Mononuclear cell (primary cell): ENCODE data around the gene TLK2. TPM values are rescaled to one million over a fixed set of nuclear protein-coding genes. Genes with fewer than 3 reads are reported as not detected.
"Not testable (repeated sequence)": the region's sequence is repeated elsewhere in the genome, so short reads cannot be mapped to it uniquely, and the experiment has no call there.

ENCODE experiments used
- H3K27me3 ChIP-seq: 2 replicates; pipeline ENCODE4 v1.6.0; 2011; ENCODE audit warnings: low read length, control low read depth; ENCODE audit not compliant: insufficient read depth
- H3K4me1 ChIP-seq: 2 replicates; pipeline ENCODE4 v1.5.1; 2011; ENCODE audit warnings: mild to moderate bottlenecking, low read length, control low read depth; ENCODE audit not compliant: insufficient read depth
- H3K4me3 ChIP-seq: 2 replicates; pipeline ENCODE4 v1.5.1; 2011; ENCODE audit warnings: mild to moderate bottlenecking, low read length, moderate library complexity
- H3K9me3 ChIP-seq: 2 replicates; pipeline ENCODE4 v1.5.1; 2011; ENCODE audit warnings: low read depth, mild to moderate bottlenecking, control low read depth, low read length
- total RNA-seq: library from RNA; depleted of rRNA; stranded (reverse); fragments of >200 nt; gene quantifications from one replicate; pipeline ENCODE4 v1.2.3, GENCODE V29; 2012

The TLK2 gene
- total RNA-seq, 1 donor = 69.5 TPM

DNA sequence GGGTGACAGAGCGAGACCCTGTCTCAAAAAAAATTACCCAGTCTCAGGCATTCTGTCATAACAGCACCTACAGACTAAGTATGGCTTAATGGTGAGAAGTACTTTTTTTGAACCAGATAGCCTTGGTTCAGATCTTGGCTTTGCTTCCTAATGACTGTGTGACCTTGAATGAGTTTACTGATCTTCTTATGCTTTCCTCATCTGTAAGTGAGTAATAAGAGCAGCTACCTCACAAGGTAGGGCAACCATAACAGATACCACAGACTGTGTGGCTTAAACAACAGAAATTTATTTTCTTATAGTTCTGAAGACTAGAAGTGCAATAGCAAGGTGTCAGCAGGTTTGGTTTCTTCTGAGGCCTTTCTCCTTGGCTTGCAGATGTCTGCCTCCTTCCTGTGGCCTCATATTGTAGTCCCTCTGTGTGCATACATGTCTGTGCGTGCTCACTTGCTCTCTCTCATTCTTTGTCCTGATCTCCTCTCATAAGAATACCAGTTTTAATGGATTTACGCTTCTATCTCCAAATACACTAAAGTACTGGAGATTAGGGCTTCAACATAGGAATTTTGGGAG, 31.7 kb downstream of the TLK2 start:
- H3K27me3 ChIP-seq, H3K4me3 ChIP-seq, H3K9me3 ChIP-seq, H3K4me1 ChIP-seq: not testable (repeated sequence)

DNA sequence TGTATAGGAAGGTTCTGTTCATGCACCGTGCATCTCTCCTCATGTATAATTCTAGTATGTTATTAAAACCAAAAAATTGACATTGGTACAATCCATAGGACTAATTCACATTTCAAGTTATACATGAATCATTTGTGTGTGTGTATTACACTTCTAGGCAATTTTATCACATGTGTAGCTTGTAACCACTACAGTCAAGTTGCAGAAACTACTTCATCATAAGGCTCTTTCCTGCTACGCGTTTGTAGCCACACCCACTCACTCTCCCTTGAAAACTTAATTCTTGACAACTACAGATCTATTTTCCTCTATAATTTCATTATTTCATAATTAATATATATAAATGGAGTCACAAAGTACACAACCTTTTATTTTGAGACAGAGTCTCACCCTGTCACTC, 32.4 kb downstream of the TLK2 start:
- H3K9me3 ChIP-seq, H3K27me3 ChIP-seq, H3K4me1 ChIP-seq, H3K4me3 ChIP-seq: not testable (repeated sequence)

DNA sequence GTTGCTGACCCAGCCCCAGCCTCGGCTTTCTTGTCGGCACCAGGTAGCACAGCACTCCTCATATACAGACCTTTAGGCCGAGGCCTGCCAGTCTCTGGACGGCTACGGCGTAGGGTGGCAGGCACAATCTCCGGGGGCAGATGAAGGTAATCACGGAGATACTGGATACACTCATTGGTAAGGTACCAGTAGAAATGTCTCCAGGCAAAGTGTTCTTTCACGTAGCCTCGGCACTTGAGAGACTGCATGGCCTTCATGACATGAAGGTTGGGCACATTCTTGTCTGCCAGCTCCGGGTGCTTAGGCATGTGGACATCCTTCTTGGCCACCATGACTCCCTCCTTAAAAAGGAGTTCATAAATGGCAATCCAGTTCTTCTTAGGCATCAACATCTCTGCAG, 37.8 kb downstream of the TLK2 start:
- not testable (repeated sequence) for H3K27me3 ChIP-seq, H3K4me3 ChIP-seq, H3K4me1 ChIP-seq, H3K9me3 ChIP-seq

DNA sequence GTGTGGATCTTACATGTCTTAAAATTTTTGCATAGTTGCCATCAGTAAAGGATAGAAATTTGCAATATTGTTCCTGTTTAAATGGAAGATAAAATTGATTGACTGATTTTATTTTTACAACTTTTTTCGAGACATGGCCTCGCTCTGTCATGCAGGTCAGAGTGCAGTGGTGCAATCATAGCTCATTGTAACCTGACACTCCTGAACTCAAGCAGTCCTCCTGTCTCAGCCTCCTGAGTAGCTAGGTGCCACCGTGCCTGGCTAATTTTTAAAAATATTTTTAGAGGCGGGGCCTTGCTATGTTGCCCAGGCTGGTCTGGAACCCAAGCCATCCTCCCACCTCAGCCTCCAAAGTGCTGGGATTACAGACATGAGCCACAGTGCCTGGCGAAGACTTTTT, 42.7 kb downstream of the TLK2 start:
- not testable (repeated sequence) for H3K9me3 ChIP-seq, H3K4me3 ChIP-seq, H3K4me1 ChIP-seq, H3K27me3 ChIP-seq

DNA sequence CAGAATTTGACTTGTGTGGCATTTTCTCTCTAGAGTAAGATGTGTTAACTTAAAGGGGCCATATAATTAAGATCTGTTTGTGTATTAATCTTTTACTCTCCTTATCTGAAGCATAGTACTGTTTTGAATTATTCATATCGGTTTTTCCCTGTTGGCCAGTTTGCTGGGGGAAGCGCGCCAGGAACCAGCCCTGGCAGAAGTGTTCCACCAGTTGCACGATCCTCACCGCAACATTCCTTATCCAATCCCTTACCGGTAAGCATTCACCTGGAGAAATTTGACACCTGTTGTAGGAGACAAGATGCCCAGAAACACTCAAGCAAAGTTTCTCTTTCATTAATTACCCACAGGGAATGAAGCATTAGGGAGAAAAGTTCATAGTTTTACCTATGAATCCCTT, 45.5 kb downstream of the TLK2 start:
- not testable (repeated sequence) for H3K9me3 ChIP-seq, H3K4me3 ChIP-seq, H3K27me3 ChIP-seq, H3K4me1 ChIP-seq

DNA sequence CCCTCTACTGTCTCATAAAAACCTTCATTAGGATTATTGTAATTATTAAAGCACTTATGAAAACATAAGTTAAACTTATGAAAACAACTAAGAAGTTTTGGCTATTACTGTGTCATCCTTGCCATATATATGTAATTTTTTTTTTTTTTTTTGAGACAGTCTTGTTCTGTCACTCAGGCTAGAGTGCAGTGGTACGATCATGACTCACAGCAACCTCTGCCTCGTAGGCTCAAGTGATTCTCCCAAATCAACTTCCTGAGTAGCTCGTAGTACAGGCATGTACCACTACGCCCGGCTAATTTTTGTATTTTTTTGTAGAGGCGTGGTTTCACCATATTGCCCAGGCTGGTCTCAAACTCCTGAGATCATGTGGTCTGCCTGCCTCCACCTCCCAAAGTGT, 46.7 kb downstream of the TLK2 start:
- not testable (repeated sequence) for H3K4me1 ChIP-seq, H3K9me3 ChIP-seq, H3K4me3 ChIP-seq, H3K27me3 ChIP-seq

DNA sequence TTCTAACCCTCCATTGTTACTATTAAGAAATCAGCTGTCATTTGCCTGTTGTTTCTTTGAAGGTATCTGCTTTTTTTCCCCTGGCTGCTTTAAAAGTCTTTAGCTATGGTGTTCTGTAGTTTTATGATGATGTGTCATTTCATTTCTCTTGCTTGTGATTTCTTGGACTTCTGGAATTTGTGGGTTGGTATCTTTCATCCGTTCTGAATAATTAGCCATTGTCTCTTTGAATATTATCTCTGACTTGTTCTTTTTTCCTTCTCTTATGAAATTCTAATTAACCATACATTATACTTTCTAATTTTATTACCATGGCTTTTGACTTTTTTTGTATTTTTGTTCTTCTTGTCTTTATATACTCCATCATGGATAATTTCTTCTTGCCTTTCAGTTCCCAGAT, 52.3 kb downstream of the TLK2 start:
- not testable (repeated sequence) for H3K4me1 ChIP-seq, H3K4me3 ChIP-seq, H3K27me3 ChIP-seq

DNA sequence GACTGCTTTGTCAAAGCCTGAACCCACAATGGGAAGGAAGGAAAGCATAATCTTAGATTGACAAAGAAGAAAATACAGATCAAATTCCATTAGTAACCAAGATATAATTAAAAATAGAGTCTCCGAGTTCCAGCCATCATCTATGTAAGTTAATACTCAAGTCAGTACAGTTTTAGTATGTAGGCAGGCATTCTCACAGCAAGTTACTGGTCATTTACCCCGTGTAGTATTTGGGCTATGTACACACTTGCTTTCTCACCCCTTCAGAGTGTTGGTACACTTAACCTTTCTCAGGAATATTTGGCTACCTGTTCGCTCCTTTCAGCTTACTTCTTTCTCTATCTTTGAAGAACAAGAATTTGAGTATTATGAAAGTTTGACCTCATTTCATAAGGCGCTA, 57.9 kb downstream of the TLK2 start:
- H3K9me3 ChIP-seq, H3K4me3 ChIP-seq, H3K27me3 ChIP-seq, H3K4me1 ChIP-seq: not testable (repeated sequence)

More for the DNA sequence above, 52.3 kb downstream of the TLK2 start:
- not testable (repeated sequence) for H3K9me3 ChIP-seq

DNA sequence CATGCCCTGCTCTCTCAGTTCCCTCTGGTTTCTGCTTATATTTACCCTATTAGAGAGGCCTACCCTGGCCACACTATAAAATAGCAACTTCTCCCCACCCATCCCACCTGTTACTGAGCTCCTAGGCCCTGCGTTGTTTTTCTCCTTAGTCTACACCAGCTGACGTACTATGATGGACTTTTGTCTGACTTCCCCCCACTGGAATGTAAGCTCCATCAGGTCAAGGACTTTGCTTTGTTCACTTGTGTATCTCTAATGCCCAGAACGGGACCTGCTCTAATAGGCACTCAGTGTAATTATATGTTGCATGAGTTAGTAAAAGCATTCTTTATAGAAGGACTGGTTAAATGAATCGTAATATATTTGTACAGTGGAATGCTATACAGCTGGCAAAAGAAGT, 62.4 kb downstream of the TLK2 start:
- not testable (repeated sequence) for H3K27me3 ChIP-seq, H3K9me3 ChIP-seq, H3K4me1 ChIP-seq, H3K4me3 ChIP-seq

DNA sequence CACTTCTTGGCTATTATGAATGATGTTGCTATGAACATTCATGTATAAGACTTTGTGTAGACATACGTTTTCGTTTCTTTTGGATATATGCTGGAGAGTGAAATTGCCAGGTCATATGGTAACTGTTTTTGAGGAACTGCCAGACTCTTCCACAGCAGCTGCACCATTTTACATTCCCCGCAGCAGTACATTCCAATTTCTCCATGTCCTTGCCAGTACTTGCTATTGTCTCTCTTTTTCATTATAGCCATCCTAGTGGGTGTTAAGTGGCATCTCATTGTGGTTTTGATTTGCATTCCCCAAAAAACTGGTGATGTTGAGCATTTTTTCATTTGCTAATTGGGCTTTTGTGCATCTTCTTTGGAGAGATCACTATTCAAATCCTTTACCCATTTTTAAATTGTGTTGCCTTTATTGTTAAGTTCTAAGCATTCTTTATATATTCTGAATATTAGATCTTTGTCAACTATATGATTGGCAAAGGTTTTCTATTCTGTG, 64.7 kb downstream of the TLK2 start:
- H3K27me3 ChIP-seq, H3K4me3 ChIP-seq, H3K9me3 ChIP-seq, H3K4me1 ChIP-seq: not testable (repeated sequence)

DNA sequence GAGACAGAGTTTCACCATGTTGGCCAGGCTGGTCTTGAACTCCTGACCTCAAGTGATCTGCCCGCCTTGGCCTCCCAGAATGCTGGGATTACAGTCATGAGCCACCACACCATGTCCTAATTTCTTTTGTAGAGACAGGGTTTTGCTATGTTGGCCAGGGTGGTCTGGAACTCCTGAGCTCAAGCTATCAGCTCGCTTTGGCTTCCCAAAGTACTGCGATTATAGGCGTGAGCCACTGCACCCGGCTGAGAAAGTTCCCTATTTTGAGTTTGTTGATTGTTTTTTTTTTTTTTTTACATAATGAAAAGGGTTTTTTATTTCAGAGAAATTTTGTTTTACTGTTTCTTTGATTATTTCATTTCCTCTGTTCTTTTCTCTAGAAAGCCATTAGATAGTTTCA, 67.4 kb downstream of the TLK2 start:
- not testable (repeated sequence) for H3K9me3 ChIP-seq, H3K27me3 ChIP-seq, H3K4me1 ChIP-seq, H3K4me3 ChIP-seq

DNA sequence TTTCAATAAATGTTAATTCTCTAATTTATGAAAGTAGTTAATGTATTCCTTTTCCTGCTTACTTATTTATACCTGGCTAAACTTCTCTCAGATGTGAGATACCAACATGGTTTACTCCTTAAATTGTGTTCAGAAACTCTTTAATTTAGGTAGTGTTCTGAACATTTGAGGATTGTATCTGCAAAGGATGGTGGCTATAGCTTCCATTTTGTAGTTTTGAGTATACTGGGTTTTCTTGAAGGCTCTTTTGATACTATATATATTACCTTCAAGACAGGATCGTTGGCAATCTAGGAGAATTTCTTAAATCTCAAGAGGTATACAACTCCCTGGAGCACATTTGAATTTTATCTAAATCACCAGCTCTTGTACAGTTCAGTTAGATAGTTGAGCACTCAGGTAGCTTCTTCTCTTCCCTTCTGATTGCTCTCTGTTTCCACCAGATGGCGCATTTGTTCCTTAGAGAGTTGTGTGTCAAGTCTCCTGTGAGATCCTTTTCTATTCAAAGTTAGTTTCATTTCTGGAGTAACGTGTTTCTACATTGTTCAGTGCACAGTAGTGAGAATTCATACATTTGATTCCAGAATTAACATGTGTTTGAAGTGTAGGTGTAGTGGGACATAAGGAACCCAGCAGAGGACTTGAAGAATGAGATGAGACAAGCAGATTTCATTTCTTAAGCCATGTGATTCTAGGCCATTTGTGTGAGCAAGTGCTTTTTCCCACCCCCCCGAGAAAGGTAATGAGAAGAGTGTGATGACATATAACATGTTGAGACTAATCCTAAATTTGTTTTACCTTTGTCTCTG, 74.4 kb downstream of the TLK2 start:
- H3K4me3 ChIP-seq, H3K4me1 ChIP-seq, H3K27me3 ChIP-seq, H3K9me3 ChIP-seq: not testable (repeated sequence)

DNA sequence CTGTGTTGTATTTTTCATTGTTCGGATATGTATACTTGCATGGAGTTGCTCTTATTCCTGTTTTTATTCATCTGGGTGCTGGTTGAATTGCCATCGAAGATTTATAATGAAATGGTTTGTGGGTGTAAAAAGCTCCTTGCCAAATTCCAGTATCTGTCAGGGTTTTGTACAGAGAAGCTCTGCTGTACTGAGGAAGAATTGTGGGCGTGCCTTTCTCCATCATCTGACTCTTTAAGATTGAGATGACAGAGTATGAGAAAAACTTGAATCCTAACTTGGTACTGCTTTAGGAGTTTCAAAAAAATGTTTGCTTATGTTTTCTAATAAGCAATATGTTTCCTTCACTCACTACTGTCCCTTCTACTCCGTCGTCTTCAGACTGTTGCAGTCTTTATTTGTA, 78.9 kb downstream of the TLK2 start:
- H3K4me1 ChIP-seq, H3K27me3 ChIP-seq, H3K9me3 ChIP-seq, H3K4me3 ChIP-seq: not testable (repeated sequence)

DNA sequence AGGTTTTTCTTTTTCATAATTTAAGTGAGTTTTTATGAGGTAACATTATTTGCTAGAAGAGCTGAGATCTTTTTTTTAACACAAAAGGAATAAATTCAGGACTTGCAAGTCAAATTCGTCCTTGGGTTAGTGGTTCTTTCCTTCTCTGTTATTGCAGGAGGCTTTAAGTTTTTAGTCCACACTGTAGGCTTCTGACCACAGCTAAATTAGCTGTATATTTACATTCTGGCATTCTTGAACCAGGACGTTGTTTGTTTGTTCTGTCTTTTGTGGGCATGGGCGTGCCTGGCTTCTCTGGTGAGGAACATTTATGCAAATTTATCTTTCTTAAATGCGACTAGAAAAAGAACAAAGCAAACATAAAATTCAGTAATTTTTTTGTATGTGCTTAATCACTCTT, 80.3 kb downstream of the TLK2 start:
- H3K27me3 ChIP-seq, H3K9me3 ChIP-seq, H3K4me1 ChIP-seq, H3K4me3 ChIP-seq: not testable (repeated sequence)

DNA sequence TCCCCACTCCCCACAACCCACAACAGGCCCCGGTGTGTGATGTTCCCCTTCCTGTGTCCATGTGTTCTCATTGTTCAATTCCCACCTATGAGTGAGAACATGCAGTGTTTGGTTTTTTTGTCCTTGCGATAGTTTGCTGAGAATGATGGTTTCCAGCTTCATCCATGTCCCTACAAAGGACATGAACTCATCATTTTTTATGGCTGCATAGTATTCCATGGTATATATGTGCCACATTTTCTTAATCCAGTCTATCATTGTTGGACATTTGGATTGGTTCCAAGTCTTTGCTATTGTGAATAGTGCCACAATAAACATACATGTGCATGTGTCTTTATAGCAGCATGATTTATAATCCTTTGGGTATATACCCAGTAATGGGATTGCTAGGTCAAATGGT, 82.3 kb downstream of the TLK2 start:
- not testable (repeated sequence) for H3K9me3 ChIP-seq, H3K4me1 ChIP-seq, H3K27me3 ChIP-seq, H3K4me3 ChIP-seq

DNA sequence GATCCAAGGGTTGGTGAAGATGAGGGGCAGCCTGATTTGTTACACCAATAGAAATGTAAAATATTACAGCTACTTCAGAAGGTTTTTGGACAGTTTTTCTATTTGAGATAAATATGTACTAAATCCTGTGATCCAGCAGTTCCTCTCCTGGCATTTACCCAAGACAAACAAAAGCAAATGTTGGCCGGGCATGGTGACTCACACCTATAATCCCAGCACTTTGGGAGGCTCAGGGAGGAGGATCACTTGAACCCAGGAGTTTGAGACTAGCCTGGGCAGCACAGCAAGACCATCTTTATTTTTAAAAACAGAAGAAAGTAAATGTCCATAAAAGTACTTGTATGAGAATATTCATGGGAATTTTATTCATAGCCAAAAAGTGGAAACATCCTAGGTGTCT, 84.0 kb downstream of the TLK2 start:
- Histone ChIP-seq H3K4me3 (no peak overlapping the region), H3K4me1 (no peaks in the 10 kb centered on the region), H3K27me3 (no peaks in the 10 kb centered on the region), H3K9me3 (no peaks in the 10 kb centered on the region)
